Measurements from ENCODE around the gene ZMIZ1. TPM values are rescaled to one million over a fixed set of nuclear protein-coding genes. Genes with fewer than 3 reads are reported as not detected.

The ZMIZ1 gene
- total RNA-seq, 2 experiments from 2014 or later: 14.6 to 15.5 TPM

DNA sequence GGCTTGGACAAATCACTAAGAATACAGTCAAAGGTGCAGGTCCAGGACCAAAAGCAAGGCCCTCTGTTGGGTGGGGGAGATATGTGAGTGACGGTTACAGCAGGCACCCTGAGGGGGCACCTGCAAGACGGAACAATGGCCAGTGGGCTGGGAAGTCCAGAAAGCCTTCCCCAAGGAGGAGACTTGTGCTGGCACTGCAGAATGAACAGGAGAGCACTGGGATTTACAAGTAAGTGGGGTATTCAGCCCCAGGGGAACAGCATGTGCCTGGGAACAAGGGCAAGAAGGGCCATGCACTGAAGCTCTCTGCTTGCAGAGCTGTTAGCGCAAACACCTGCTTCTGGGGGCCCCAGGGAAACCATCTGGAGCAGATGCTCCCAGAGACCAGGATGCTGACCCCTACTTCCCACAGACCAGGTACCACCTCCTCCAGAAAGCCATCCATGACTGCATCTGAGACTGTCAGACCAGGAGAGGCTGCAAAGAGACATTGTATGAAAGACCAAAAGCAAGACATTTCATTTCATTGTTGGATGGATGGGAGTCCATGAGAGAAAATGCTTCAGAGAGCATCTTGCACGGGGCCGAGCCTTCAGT is 24.6 kb upstream of the ZMIZ1 start:
- H3K27ac Mint-ChIP-seq: peak overlapping the region; percentile 7
- H3K9me3 ChIP-seq (ENCODE audit: control insufficient read depth in 1 of 2, insufficient read depth in 1 of 2, low read length in 2 of 2): no peaks in the 10 kb centered on the region
- no peak overlapping the region for H3K4me3 ChIP-seq (ENCODE audit: low read length)
- peaks cover 53% of the 10 kb centered on the region for H3K4me1 ChIP-seq (ENCODE audit: insufficient read depth, low read length)
- H3K9me3 Mint-ChIP-seq: peaks cover 4% of the 10 kb centered on the region
- no peak for ATAC-seq (ENCODE audit: poor library complexity)
- TF ChIP-seq, protein P1, sequence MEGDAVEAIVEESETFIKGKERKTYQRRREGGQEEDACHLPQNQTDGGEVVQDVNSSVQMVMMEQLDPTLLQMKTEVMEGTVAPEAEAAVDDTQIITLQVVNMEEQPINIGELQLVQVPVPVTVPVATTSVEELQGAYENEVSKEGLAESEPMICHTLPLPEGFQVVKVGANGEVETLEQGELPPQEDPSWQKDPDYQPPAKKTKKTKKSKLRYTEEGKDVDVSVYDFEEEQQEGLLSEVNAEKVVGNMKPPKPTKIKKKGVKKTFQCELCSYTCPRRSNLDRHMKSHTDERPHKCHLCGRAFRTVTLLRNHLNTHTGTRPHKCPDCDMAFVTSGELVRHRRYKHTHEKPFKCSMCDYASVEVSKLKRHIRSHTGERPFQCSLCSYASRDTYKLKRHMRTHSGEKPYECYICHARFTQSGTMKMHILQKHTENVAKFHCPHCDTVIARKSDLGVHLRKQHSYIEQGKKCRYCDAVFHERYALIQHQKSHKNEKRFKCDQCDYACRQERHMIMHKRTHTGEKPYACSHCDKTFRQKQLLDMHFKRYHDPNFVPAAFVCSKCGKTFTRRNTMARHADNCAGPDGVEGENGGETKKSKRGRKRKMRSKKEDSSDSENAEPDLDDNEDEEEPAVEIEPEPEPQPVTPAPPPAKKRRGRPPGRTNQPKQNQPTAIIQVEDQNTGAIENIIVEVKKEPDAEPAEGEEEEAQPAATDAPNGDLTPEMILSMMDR (IDR thresholded peaks at IDR 0.05): no peak
- POLR2A ChIA-PET: no interaction called here
- peak in 2 of 14 experiments; percentile 3 for DNase-seq
- H3K27me3 Mint-ChIP-seq: no peaks in the 10 kb centered on the region
- H3K36me3 ChIP-seq (ENCODE audit: insufficient read depth, low read length): no peaks in the 10 kb centered on the region
- intact Hi-C loops (cut with DNase I, micrococcal nuclease): loop anchor here in 1 of 2 experiments (2.0 kb wide), 1 partner anchor 67 kb away; no protein-coding TSS in a partner anchor
- H3K4me3 Mint-ChIP-seq: no peak overlapping the region
- no peaks in the 10 kb centered on the region for H3K27me3 ChIP-seq (ENCODE audit: control insufficient read depth in 1 of 2, insufficient read depth in 2 of 2, low read length in 2 of 2)
- H3K36me3 Mint-ChIP-seq (ENCODE audit: low read depth): no peaks in the 10 kb centered on the region
- peaks cover 78% of the 10 kb centered on the region for H3K4me1 Mint-ChIP-seq (ENCODE audit: low read depth)
- CTCF ChIA-PET: no interaction called here
- H3K27ac ChIP-seq (ENCODE audit: low read depth in 1 of 2, low read length in 2 of 2): no peak overlapping the region

DNA sequence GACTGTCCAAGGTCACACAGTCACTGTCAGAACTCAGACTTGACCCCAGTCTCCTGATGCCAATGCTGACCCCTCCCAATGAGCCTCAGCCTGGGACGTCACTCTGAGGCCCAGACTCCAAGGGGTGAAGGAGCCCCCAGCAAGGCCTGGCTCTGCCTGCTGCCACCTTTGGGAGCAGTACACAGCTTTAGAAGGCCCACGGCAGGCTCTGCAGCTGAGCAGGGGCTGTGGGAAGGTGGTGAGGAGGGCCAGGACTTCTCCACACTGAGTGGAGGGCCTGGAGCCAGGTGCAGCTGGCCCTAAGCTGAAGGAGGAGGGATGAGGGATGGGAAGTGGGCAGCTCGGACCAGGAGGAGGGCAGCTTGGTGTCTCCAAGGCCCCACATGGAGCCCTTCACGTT is 23.9 kb upstream of the ZMIZ1 start:
- DNase-seq: peak in 2 of 14 experiments; percentile 4 to 8
- Mint-ChIP-seq H3K36me3 (ENCODE audit: low read depth) (no peaks in the 10 kb centered on the region), H3K9me3 (peaks cover 4% of the 10 kb centered on the region), H3K27me3 (no peaks in the 10 kb centered on the region), H3K27ac (peak overlapping the region; percentile 86), H3K4me1 (ENCODE audit: low read depth) (peaks cover 85% of the 10 kb centered on the region), H3K4me3 (no peak overlapping the region)
- ATAC-seq (ENCODE audit: poor library complexity): no peak
- TF ChIP-seq, protein P1 (IDR thresholded peaks at IDR 0.05): no peak
- ChIA-PET POLR2A (interaction anchor here (0.8 to 1.3 kb wide), 2 partner anchors 9 to 81 kb away, joined by 3 read pairs; no protein-coding TSS in a partner anchor), CTCF (no interaction called here)
- no peak overlapping the region for H3K4me3 ChIP-seq (ENCODE audit: low read length)
- H3K36me3 ChIP-seq (ENCODE audit: insufficient read depth, low read length): no peaks in the 10 kb centered on the region
- no peaks in the 10 kb centered on the region for H3K9me3 ChIP-seq (ENCODE audit: control insufficient read depth in 1 of 2, insufficient read depth in 1 of 2, low read length in 2 of 2)
- no peak overlapping the region for H3K27ac ChIP-seq (ENCODE audit: low read depth in 1 of 2, low read length in 2 of 2)
- H3K27me3 ChIP-seq (ENCODE audit: control insufficient read depth in 1 of 2, insufficient read depth in 2 of 2, low read length in 2 of 2): no peaks in the 10 kb centered on the region
- intact Hi-C loops (cut with DNase I, micrococcal nuclease): loop anchor here in 1 of 2 experiments (2.0 kb wide), 1 partner anchor 68 kb away; no protein-coding TSS in a partner anchor
- peaks cover 60% of the 10 kb centered on the region for H3K4me1 ChIP-seq (ENCODE audit: insufficient read depth, low read length)

DNA sequence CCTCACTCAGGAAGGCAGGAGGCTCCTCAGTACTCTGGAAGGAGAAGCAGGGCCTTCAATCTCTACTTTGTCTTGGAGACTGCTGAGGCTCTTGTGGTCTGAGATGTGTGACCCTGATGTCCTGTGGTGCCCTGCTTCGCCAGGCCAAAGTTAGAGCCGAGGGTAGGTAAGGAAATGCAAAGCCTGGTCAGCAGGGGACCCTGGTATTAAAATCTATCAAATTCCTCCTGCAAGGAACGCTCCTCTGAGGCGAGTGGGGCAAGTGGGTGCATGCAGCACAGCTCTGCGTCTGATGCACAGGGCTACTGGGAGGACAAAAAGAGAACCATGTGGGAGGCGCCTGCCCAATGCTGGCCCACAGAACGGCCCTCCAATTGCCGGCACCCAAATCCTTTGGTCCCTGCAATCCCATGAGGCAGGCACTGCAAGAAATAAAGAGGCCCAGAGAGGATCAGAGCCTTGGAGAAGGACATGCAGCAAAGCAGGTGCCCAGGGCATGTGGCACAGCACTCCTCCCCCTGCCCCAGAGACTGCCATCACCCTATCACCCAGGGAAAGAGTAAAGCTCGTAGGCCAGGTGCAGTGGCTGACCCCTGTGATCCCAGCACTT is 23.1 kb upstream of the ZMIZ1 start:
- Histone ChIP-seq H3K27ac (ENCODE audit: low read depth in 1 of 2, low read length in 2 of 2) (no peak overlapping the region), H3K27me3 (ENCODE audit: control insufficient read depth in 1 of 2, insufficient read depth in 2 of 2, low read length in 2 of 2) (no peaks in the 10 kb centered on the region), H3K4me1 (ENCODE audit: insufficient read depth, low read length) (peaks cover 67% of the 10 kb centered on the region), H3K9me3 (ENCODE audit: control insufficient read depth in 1 of 2, insufficient read depth in 1 of 2, low read length in 2 of 2) (no peaks in the 10 kb centered on the region), H3K36me3 (ENCODE audit: insufficient read depth, low read length) (no peaks in the 10 kb centered on the region), H3K4me3 (ENCODE audit: low read length) (no peak overlapping the region)
- ChIA-PET POLR2A (interaction anchor here (0.8 to 1.3 kb wide), 2 partner anchors 10 to 80 kb away, joined by 3 read pairs; no protein-coding TSS in a partner anchor), CTCF (no interaction called here)
- TF ChIP-seq, protein P1 (IDR thresholded peaks at IDR 0.05): no peak
- Mint-ChIP-seq H3K27ac (peak overlapping the region; percentile 86), H3K27me3 (no peaks in the 10 kb centered on the region), H3K4me1 (ENCODE audit: low read depth) (peaks cover 92% of the 10 kb centered on the region), H3K9me3 (peaks cover 4% of the 10 kb centered on the region), H3K4me3 (no peak overlapping the region), H3K36me3 (ENCODE audit: low read depth) (no peaks in the 10 kb centered on the region)
- intact Hi-C loops (cut with DNase I, micrococcal nuclease): loop anchor here in 1 of 2 experiments (2.0 kb wide), 1 partner anchor 69 kb away; no protein-coding TSS in a partner anchor
- no peak for ATAC-seq (ENCODE audit: poor library complexity)
- peak in 2 of 14 experiments; percentile 3 to 5 for DNase-seq

Data from CD4-positive, alpha-beta T cell (primary cell).